Prostate gland (tissue), 2 donors: Measurements from ENCODE around the gene CD82. TPM values are rescaled to one million over a fixed set of nuclear protein-coding genes. Genes with fewer than 3 reads are reported as not detected.

Experiments
- DNase-seq: peaks from one replicate; pipeline ENCODE4 v3.0.0-alpha.2; 2019; ENCODE audit warnings: low spot score
- H3K27ac ChIP-seq, 2 donors: fragments of 200-600 bp; sonication (generic); 2 replicates each; pipeline ENCODE4 v1.5.1; 2017 to 2019
- H3K27me3 ChIP-seq: fragments of 200-600 bp; sonication (generic); replicated peaks from 2 replicates; pipeline ENCODE4 v1.5.1; 2019; ENCODE audit not compliant: insufficient read depth
- H3K36me3 ChIP-seq, 2 donors: fragments of 200-600 bp; sonication (generic); 1 replicate in 1 of 2; 2 replicates in 1 of 2; pipeline versions ENCODE4 v1.5.1 to v1.8.1; 2017 to 2019
- H3K4me1 ChIP-seq: fragments of 200-600 bp; sonication (generic); replicated peaks from 2 replicates; pipeline ENCODE4 v1.5.1; 2019
- H3K4me3 ChIP-seq, 2 donors: fragments of 200-600 bp; sonication (generic); 2 replicates each; pipeline ENCODE4 v1.5.1; 2017 to 2019
- H3K9me3 ChIP-seq: fragments of 200-600 bp; sonication (generic); 2 replicates; pipeline ENCODE4 v1.5.1; 2017
- CTCF ChIP-seq, 4 experiments: fragments of 200-600 bp in 2 of 4; fragments of 450-650 bp in 2 of 4; sonication (generic) in 2 of 4; IDR thresholded peaks; 1 replicate in 3 of 4; 2 replicates in 1 of 4; pipeline ENCODE4 v1.5.1; 2016 to 2019; ENCODE audit warnings: antibody characterized with exemption in 4 of 4, mild to moderate bottlenecking in 2 of 4, moderate library complexity in 2 of 4
- POLR2A ChIP-seq: fragments of 450-650 bp; IDR thresholded peaks from one replicate; pipeline ENCODE4 v1.6.1; 2016; ENCODE audit warnings: antibody characterized with exemption, mild to moderate bottlenecking
- POLR2AphosphoS5 ChIP-seq: sonication (generic); formaldehyde crosslinking; IDR thresholded peaks from one replicate; pipeline ENCODE4 v1.6.1; 2017; ENCODE audit warnings: antibody characterized with exemption
- WGBS: methylation state at CpG from one replicate; pipeline ENCODE4 v1.1.5; 2018; 5-methylcytosine and 5-hydroxymethylcytosine counted together
- intact Hi-C: fragments of 100-400 bp; cut with DNase I; formaldehyde crosslinking; loops from one replicate; pipeline ENCODE4 v1.14.2; 2022
- total RNA-seq, 2 donors: library from RNA; depleted of rRNA; stranded (reverse); fragments of >200 nt; gene quantifications; one replicate each; pipeline ENCODE4 v1.1.0, GENCODE V29; 2016

Gene CD82
- total RNA-seq, 2 donors from 2014 or later, result 35.1 to 54.6 TPM

- WGBS, result 94% methylated on average over 20 of the region's 20 CpGs
- no peak for DNase-seq
Measured at GRCh38 chr11:44525473-44526252, 39.8 kb upstream of the CD82 start.

DNA sequence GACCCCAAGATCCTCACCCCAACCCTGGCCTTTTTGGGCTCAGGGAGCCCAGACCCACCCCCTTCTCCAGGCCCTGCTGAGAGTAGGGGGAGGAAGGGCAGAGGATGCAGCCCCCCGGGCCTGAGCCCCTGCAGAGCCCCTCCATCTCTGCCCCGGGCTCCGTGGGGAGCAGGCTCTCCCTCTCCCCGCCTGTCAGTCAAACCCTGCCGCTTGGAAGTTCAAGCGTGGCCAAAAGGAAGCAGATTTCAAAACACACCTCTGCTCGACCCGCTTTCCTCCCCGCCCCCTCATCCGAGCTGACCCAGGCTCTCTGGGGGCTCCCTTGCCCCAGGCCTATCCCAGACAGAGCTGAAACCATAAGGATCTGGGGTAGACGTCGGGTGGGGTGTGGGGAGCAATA, 39.0 kb upstream of the CD82 start:
- no peak overlapping the region for H3K27ac ChIP-seq
- no peaks in the 10 kb centered on the region for H3K9me3 ChIP-seq
- DNase-seq, result no peak
- WGBS, result 77% methylated on average over 12 of the region's 12 CpGs
- H3K4me3 ChIP-seq, result no peak overlapping the region
- intact Hi-C loops, result no loop called here
- H3K4me1 ChIP-seq, result no peaks in the 10 kb centered on the region
- no peaks in the 10 kb centered on the region for H3K36me3 ChIP-seq
- no peaks in the 10 kb centered on the region for H3K27me3 ChIP-seq
- TF ChIP-seq POLR2AphosphoS5 (no peak), CTCF (IDR thresholded peaks at IDR 0.05) (no peak), POLR2A (no peak)

More at GRCh38 chr11:44525473-44526252, 39.8 kb upstream of the CD82 start:
- H3K4me3 ChIP-seq, result no peak overlapping the region
- H3K36me3 ChIP-seq, result no peaks in the 10 kb centered on the region
- TF ChIP-seq POLR2AphosphoS5 (no peak), CTCF (IDR thresholded peaks at IDR 0.05) (no peak), POLR2A (no peak)
- no peaks in the 10 kb centered on the region for H3K4me1 ChIP-seq
- no peaks in the 10 kb centered on the region for H3K9me3 ChIP-seq
- intact Hi-C loops, result no loop called here
- H3K27me3 ChIP-seq, result no peaks in the 10 kb centered on the region
- H3K27ac ChIP-seq, result no peak overlapping the region

GRCh38 chr11:44527476-44527875, 38.0 kb upstream of the CD82 start:
- DNase-seq, result no peak
- no peaks in the 10 kb centered on the region for H3K36me3 ChIP-seq
- 46% methylated on average over 10 of the region's 10 CpGs for WGBS
- H3K27me3 ChIP-seq, result no peaks in the 10 kb centered on the region
- intact Hi-C loops, result no loop called here
- no peak overlapping the region for H3K27ac ChIP-seq
- TF ChIP-seq POLR2AphosphoS5 (no peak), POLR2A (no peak), CTCF (IDR thresholded peaks at IDR 0.05) (no peak)
- H3K4me1 ChIP-seq, result no peaks in the 10 kb centered on the region
- no peaks in the 10 kb centered on the region for H3K9me3 ChIP-seq
- H3K4me3 ChIP-seq, result no peak overlapping the region

- Histone ChIP-seq H3K9me3 (no peaks in the 10 kb centered on the region), H3K27ac (no peak overlapping the region), H3K36me3 (no peaks in the 10 kb centered on the region), H3K27me3 (no peaks in the 10 kb centered on the region), H3K4me1 (no peaks in the 10 kb centered on the region), H3K4me3 (no peak overlapping the region)
- 87% methylated on average over 8 of the region's 8 CpGs for WGBS
- no peak for DNase-seq
- TF ChIP-seq POLR2AphosphoS5 (no peak), CTCF (IDR thresholded peaks at IDR 0.05) (no peak), POLR2A (no peak)
- intact Hi-C loops, result no loop called here
Measured at GRCh38 chr11:44528103-44528502, 37.4 kb upstream of the CD82 start.

GRCh38 chr11:44528581-44528980, 36.9 kb upstream of the CD82 start:
- H3K9me3 ChIP-seq, result no peaks in the 10 kb centered on the region
- H3K27me3 ChIP-seq, result no peaks in the 10 kb centered on the region
- 94% methylated on average over 2 of the region's 2 CpGs for WGBS
- intact Hi-C loops, result no loop called here
- no peak overlapping the region for H3K27ac ChIP-seq
- no peak for DNase-seq
- H3K36me3 ChIP-seq, result no peaks in the 10 kb centered on the region
- H3K4me1 ChIP-seq, result no peaks in the 10 kb centered on the region
- no peak overlapping the region for H3K4me3 ChIP-seq
- TF ChIP-seq POLR2AphosphoS5 (no peak), CTCF (IDR thresholded peaks at IDR 0.05) (no peak), POLR2A (no peak)
